PC-9 (cell line): ENCODE measurements around the gene TRAT1. TPM values are rescaled to one million over a fixed set of nuclear protein-coding genes. Genes with fewer than 3 reads are reported as not detected.

Source experiments
- BruUV-seq: library from RNA; stranded (reverse); fragments of 400-500 nt; replicated peaks from 2 replicates; lab custom pipeline; 2021; lab: Mats Ljungman, UMichigan
- CTCF ChIA-PET: fragments of 300-600 bp; sonication (Branson Sonifier 250); formaldehyde crosslinking; loops from one replicate; lab custom pipeline; 2022; ENCODE audit warnings: antibody characterized with exemption; lab: Charles Lee
- POLR2A ChIA-PET: fragments of 300-600 bp; sonication (Branson Sonifier 250); formaldehyde crosslinking; loops from one replicate; lab custom pipeline; 2022; ENCODE audit warnings: antibody characterized with exemption; ENCODE audit not compliant: unreplicated experiment; lab: Charles Lee
- DNase-seq, 2 experiments: peaks; one replicate each; pipeline versions ENCODE4 v3.0.0 to v3.0.0-alpha.2; 2015 to 2022; ENCODE audit warnings: mixed read lengths in 1 of 2
- H2AFZ ChIP-seq: fragments of 200-600 bp; sonication (generic); 2 replicates; pipeline ENCODE4 v1.8.1; 2017; ENCODE audit warnings: antibody characterized with exemption
- H3F3A ChIP-seq: fragments of 200-600 bp; sonication (generic); 2 replicates; pipeline ENCODE4 v1.8.1; 2017; ENCODE audit warnings: antibody characterized with exemption, mild to moderate bottlenecking, low read depth; ENCODE audit not compliant: insufficient read depth
- H3K27ac ChIP-seq: fragments of 200-600 bp; sonication (generic); 2 replicates; pipeline ENCODE4 v1.6.1; 2016; ENCODE audit warnings: mixed run types
- H3K27me3 ChIP-seq: fragments of 200-600 bp; sonication (generic); 2 replicates; pipeline ENCODE4 v1.6.1; 2016; ENCODE audit warnings: low read depth, mixed run types; ENCODE audit not compliant: insufficient read depth
- H3K36me3 ChIP-seq: fragments of 200-600 bp; sonication (generic); 2 replicates; pipeline ENCODE4 v1.6.1; 2016; ENCODE audit warnings: low read depth, mixed run types
- H3K4me1 ChIP-seq: fragments of 200-600 bp; sonication (generic); replicated peaks from 2 replicates; pipeline ENCODE4 v1.6.1; 2016; ENCODE audit warnings: mixed run types; ENCODE audit not compliant: insufficient read depth
- H3K4me2 ChIP-seq: fragments of 200-600 bp; sonication (generic); 2 replicates; pipeline ENCODE4 v1.6.1; 2017; ENCODE audit warnings: mixed run types
- H3K4me3 ChIP-seq: fragments of 200-600 bp; sonication (generic); 2 replicates; pipeline ENCODE4 v1.6.1; 2016; ENCODE audit warnings: mixed run types
- H3K79me2 ChIP-seq: fragments of 200-600 bp; sonication (generic); 2 replicates; pipeline ENCODE4 v1.6.1; 2017; ENCODE audit warnings: low read depth, mixed run types
- H3K9me2 ChIP-seq: fragments of 200-600 bp; sonication (generic); 2 replicates; pipeline ENCODE4 v1.8.1; 2017; ENCODE audit warnings: mild to moderate bottlenecking; ENCODE audit not compliant: insufficient read depth
- H3K9me3 ChIP-seq: fragments of 200-600 bp; sonication (generic); 2 replicates; pipeline ENCODE4 v1.8.1; 2016; ENCODE audit warnings: low read depth; ENCODE audit not compliant: insufficient read depth
- H4K20me1 ChIP-seq: fragments of 200-600 bp; sonication (generic); 2 replicates; pipeline ENCODE4 v1.8.1; 2017; ENCODE audit not compliant: insufficient read depth
- EZH2 ChIP-seq: fragments of 200-600 bp; sonication (generic); IDR thresholded peaks from 2 replicates; pipeline ENCODE4 v1.8.0; 2017; ENCODE audit warnings: antibody characterized with exemption, low read depth
- intact Hi-C: fragments of 100-400 bp; cut with micrococcal nuclease; formaldehyde crosslinking; loops from one replicate; pipeline ENCODE4 v1.10.0; 2022; ENCODE audit not compliant: unreplicated experiment
- total RNA-seq: library from RNA; stranded (reverse); gene quantifications from 2 replicates; pipeline ENCODE4 v1.2.3, GENCODE V29; 2021
- TF ChIP-seq, protein P1 (sequence below): fragments of 200-600 bp; sonication (generic); conservative IDR thresholded peaks from 2 replicates; pipeline ENCODE4 v1.6.1; 2017; ENCODE audit warnings: mixed run types, antibody characterized with exemption, mild to moderate bottlenecking, moderate library complexity

TRAT1 gene
- total RNA-seq, 1 experiment from 2014 or later: not detected

DNA sequence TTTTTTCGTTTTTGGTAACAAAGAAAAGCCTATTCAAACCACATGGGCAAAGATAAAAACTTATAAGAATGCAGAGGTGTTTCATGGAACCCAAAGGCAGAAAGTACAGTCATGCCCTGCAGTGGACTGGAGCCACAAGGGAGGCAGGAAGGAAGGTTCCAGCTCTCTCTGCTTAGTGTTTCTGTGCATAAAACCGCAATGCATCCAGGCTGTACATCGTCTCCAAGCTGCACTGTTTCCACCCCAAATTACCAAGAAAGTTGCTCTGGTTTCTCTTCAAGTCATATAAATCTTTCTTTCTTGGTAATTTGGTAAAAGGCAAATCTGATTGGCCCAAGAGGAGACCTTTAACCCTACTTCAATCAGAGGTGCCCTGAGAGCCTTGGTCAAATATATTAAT is 15.8 kb downstream of the TRAT1 start:
- CTCF ChIA-PET: no interaction called here
- H4K20me1 ChIP-seq: no peaks in the 10 kb centered on the region
- H3K4me3 ChIP-seq: no peak overlapping the region
- H2AFZ ChIP-seq: no peak overlapping the region
- no TSS peak for BruUV-seq
- TF ChIP-seq, protein P1, sequence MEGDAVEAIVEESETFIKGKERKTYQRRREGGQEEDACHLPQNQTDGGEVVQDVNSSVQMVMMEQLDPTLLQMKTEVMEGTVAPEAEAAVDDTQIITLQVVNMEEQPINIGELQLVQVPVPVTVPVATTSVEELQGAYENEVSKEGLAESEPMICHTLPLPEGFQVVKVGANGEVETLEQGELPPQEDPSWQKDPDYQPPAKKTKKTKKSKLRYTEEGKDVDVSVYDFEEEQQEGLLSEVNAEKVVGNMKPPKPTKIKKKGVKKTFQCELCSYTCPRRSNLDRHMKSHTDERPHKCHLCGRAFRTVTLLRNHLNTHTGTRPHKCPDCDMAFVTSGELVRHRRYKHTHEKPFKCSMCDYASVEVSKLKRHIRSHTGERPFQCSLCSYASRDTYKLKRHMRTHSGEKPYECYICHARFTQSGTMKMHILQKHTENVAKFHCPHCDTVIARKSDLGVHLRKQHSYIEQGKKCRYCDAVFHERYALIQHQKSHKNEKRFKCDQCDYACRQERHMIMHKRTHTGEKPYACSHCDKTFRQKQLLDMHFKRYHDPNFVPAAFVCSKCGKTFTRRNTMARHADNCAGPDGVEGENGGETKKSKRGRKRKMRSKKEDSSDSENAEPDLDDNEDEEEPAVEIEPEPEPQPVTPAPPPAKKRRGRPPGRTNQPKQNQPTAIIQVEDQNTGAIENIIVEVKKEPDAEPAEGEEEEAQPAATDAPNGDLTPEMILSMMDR: no peak
- no peak for TF ChIP-seq EZH2
- H3K4me1 ChIP-seq: no peaks in the 10 kb centered on the region
- H3K4me2 ChIP-seq: no peak overlapping the region
- no peak overlapping the region for H3K27ac ChIP-seq
- no peaks in the 10 kb centered on the region for H3K9me2 ChIP-seq
- H3K9me3 ChIP-seq: no peaks in the 10 kb centered on the region
- no peaks in the 10 kb centered on the region for H3K27me3 ChIP-seq
- no peak for DNase-seq
- H3K36me3 ChIP-seq: no peaks in the 10 kb centered on the region
- intact Hi-C loops: no loop called here
- H3F3A ChIP-seq: no peaks in the 10 kb centered on the region
- POLR2A ChIA-PET: no interaction called here
- no peaks in the 10 kb centered on the region for H3K79me2 ChIP-seq

GRCh38 chr3:108845709-108846293 is 23.2 kb downstream of the TRAT1 start:
- H3F3A ChIP-seq: no peaks in the 10 kb centered on the region
- H3K9me3 ChIP-seq: 0 out of 2 replicates have a peak, but pooled peaks cover 3% of the 10 kb centered on the region
- no peaks in the 10 kb centered on the region for H3K36me3 ChIP-seq
- no peak overlapping the region for H3K27ac ChIP-seq
- no peaks in the 10 kb centered on the region for H3K79me2 ChIP-seq
- no peak overlapping the region for H3K4me3 ChIP-seq
- ChIA-PET CTCF (no interaction called here), POLR2A (no interaction called here)
- H3K9me2 ChIP-seq: no peaks in the 10 kb centered on the region
- H3K4me2 ChIP-seq: no peak overlapping the region
- no peak for DNase-seq
- no peaks in the 10 kb centered on the region for H3K4me1 ChIP-seq
- TF ChIP-seq EZH2: no peak
- TF ChIP-seq, protein P1: no peak
- intact Hi-C loops: no loop called here
- no TSS peak for BruUV-seq
- no peaks in the 10 kb centered on the region for H4K20me1 ChIP-seq
- no peaks in the 10 kb centered on the region for H3K27me3 ChIP-seq
- no peak overlapping the region for H2AFZ ChIP-seq

DNA sequence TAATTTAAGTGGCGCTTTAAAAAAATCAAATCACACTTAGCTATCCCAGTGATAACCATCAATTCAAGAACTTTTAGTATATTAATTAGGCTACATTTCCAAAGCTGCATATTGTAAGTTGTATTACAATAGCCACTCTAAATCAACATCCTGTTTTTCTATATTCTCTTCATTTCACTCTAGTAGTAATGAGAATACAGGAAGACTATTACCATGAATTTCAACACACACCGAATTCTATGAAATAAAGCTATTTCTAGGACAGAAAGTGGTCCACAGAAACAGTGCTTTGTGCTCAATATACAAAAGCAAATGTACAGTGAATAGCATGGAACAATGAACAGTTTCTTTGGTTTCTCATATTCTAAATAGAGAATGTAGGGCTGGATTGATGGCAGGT is 24.6 kb downstream of the TRAT1 start:
- Histone ChIP-seq H3K4me1 (no peaks in the 10 kb centered on the region), H3K27ac (no peak overlapping the region), H3K79me2 (no peaks in the 10 kb centered on the region), H3K36me3 (no peaks in the 10 kb centered on the region), H4K20me1 (no peaks in the 10 kb centered on the region), H3K9me2 (no peaks in the 10 kb centered on the region), H2AFZ (no peak overlapping the region), H3K9me3 (0 out of 2 replicates have a peak, but pooled peaks cover 3% of the 10 kb centered on the region), H3K27me3 (no peaks in the 10 kb centered on the region), H3F3A (no peaks in the 10 kb centered on the region), H3K4me3 (no peak overlapping the region), H3K4me2 (no peak overlapping the region)
- ChIA-PET POLR2A (no interaction called here), CTCF (no interaction called here)
- DNase-seq: no peak
- BruUV-seq: no TSS peak
- TF ChIP-seq, protein P1: no peak
- intact Hi-C loops: no loop called here
